Renal cortex interstitium (tissue), 11 donors: ENCODE data around the gene LCN10. TPM values are rescaled to one million over a fixed set of nuclear protein-coding genes. Genes with fewer than 3 reads are reported as not detected.
A peak's percentile ranks its signal among the peaks of the same experiment; 100 is the strongest.
"Not testable (repeated sequence)": the region's sequence is repeated elsewhere in the genome, so short reads cannot be mapped to it uniquely, and the experiment has no call there.

ENCODE experiments used
- DNase-seq, 11 donors: peaks; one replicate each; pipeline ENCODE4 v3.0.0-alpha.2; 2013; ENCODE audit warnings: low read depth in 9 of 11, low spot score in 4 of 11; ENCODE audit errors: extremely low read depth in 1 of 11
- polyA plus RNA-seq, 3 donors: library from polyadenylated mRNA; unstranded; fragments of 120-200 nt; gene quantifications; one replicate each; pipeline ENCODE4 v1.2.1, GENCODE V29; 2013; ENCODE audit not compliant: insufficient read length in 3 of 3

Gene LCN10
- polyA plus RNA-seq, 3 donors: 0.95 to 2.8 (median 2.5) TPM

GRCh38 chr9:136775191-136775590 lies 32.5 kb upstream of the LCN10 start:
- no peak for DNase-seq

- no peak for DNase-seq
Measured at GRCh38 chr9:136774416-136775045, 31.8 kb upstream of the LCN10 start.

- DNase-seq: no peak
Measured at GRCh38 chr9:136773386-136774044, 30.8 kb upstream of the LCN10 start.

- DNase-seq: no peak
Measured at GRCh38 chr9:136771907-136772415, 29.2 kb upstream of the LCN10 start.

- no peak for DNase-seq
Measured at GRCh38 chr9:136769710-136770191, 27.0 kb upstream of the LCN10 start.

GRCh38 chr9:136766410-136767120 lies 23.8 kb upstream of the LCN10 start:
- not testable (repeated sequence) for DNase-seq

- DNase-seq: not testable (repeated sequence)
Measured at GRCh38 chr9:136765745-136766409, 23.1 kb upstream of the LCN10 start.

GRCh38 chr9:136765041-136765440 lies 22.3 kb upstream of the LCN10 start:
- no peak for DNase-seq

GRCh38 chr9:136764301-136764891 lies 21.7 kb upstream of the LCN10 start, which contains the start of gene LCN15:
LCN15 (minus strand) TSS chr9:136764518; CDS start chr9:136764488, 30 bp downstream.
- no peak for DNase-seq

GRCh38 chr9:136763649-136764035 lies 20.9 kb upstream of the LCN10 start:
- DNase-seq: no peak

GRCh38 chr9:136762915-136763648 lies 20.3 kb upstream of the LCN10 start:
- peak in 1 of 11 donors; percentile 26 for DNase-seq

GRCh38 chr9:136762221-136762691 lies 19.5 kb upstream of the LCN10 start:
- no peak for DNase-seq

GRCh38 chr9:136761545-136761981 lies 18.8 kb upstream of the LCN10 start:
- DNase-seq: no peak

GRCh38 chr9:136760834-136761544 lies 18.2 kb upstream of the LCN10 start:
- not testable (repeated sequence) for DNase-seq

- no peak for DNase-seq
Measured at GRCh38 chr9:136760424-136760823, 17.7 kb upstream of the LCN10 start.

GRCh38 chr9:136759436-136760325 lies 16.9 kb upstream of the LCN10 start:
- DNase-seq: no peak
